Measurements from ENCODE around the gene C12orf76. TPM values are rescaled to one million over a fixed set of nuclear protein-coding genes. Genes with fewer than 3 reads are reported as not detected.

Gene C12orf76
- total and polyA plus RNA-seq, 2 of the 13 experiments (the other 11 are each of a cell fraction or from before 2014, with no cell fraction given), result 15.8 to 38.4 TPM

DNA sequence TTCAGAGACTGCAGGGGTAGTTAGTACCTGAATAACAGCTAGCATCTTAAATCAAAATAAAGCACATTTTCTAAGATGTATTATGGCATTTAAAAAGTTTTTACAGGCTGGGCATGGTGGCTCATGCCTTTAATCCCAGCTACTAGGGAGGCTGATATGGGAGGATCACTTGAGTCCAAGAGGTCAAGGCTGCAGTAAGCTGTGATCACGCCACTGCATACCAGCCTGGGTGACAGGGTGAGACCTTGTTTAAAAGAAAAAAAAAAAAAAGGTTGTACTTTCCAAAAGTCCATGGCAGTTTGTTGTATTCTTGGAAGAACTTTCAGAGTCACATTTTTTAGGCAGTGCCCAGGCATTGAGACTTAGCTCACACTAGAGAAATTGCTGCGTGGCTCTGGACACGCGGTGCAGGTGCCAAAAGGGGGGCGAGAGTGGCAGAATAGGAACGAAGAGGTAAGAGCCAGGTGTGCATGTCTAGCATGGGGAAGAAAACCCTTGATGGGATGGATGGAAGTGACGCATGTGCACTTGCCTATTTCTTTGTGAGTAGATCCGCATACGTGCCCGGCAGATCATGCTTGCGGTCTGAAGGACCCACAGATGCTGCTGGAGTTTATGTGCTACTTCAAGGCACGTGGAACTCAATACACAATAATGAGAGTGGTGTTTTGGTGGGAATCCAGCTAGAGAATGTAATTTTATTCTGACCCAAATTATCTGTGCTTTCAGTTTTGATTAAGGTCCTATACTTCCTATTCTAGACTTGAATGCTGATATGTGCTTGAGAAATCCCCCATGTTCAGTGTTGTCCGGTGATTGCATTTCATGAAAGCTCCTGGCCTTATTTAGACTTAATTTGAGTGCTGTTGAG is 37.2 kb downstream of the C12orf76 start (continued):
- TF ChIP-seq HNF1B (CRISPR knock-in tag; IDR thresholded peaks at IDR 0.05) (no peak), CEBPG (CRISPR knock-in tag; IDR thresholded peaks at IDR 0.05) (no peak), DR1 (CRISPR knock-in tag; IDR thresholded peaks at IDR 0.05) (no peak), NFE2L2 (IDR thresholded peaks at IDR 0.05; ENCODE audit: low read length) (no peak), RBM39 (IDR thresholded peaks at IDR 0.05; ENCODE audit: low read depth, low read length, poor library complexity, severe bottlenecking) (no peak), EP300 (IDR thresholded peaks at IDR 0.05; ENCODE audit: low read depth in 2 of 2, low read length in 2 of 2) (peak; percentile 42 to 77; a peak in 3 of 4 replicates), EP300 (CRISPR knock-in tag; IDR thresholded peaks at IDR 0.05; ENCODE audit: borderline replicate concordance) (no peak), ZNF775 (CRISPR knock-in tag; IDR thresholded peaks at IDR 0.05; ENCODE audit: borderline replicate concordance) (no peak), IKZF1 (IDR thresholded peaks at IDR 0.05) (no peak), PCBP1 (IDR thresholded peaks at IDR 0.05; ENCODE audit: borderline replicate concordance, low read depth, low read length) (no peak)
- TF ChIP-seq, protein P1, sequence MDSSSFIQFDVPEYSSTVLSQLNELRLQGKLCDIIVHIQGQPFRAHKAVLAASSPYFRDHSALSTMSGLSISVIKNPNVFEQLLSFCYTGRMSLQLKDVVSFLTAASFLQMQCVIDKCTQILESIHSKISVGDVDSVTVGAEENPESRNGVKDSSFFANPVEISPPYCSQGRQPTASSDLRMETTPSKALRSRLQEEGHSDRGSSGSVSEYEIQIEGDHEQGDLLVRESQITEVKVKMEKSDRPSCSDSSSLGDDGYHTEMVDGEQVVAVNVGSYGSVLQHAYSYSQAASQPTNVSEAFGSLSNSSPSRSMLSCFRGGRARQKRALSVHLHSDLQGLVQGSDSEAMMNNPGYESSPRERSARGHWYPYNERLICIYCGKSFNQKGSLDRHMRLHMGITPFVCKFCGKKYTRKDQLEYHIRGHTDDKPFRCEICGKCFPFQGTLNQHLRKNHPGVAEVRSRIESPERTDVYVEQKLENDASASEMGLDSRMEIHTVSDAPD (CRISPR knock-in tag; IDR thresholded peaks at IDR 0.05), result no peak
- TF ChIP-seq, protein P2, sequence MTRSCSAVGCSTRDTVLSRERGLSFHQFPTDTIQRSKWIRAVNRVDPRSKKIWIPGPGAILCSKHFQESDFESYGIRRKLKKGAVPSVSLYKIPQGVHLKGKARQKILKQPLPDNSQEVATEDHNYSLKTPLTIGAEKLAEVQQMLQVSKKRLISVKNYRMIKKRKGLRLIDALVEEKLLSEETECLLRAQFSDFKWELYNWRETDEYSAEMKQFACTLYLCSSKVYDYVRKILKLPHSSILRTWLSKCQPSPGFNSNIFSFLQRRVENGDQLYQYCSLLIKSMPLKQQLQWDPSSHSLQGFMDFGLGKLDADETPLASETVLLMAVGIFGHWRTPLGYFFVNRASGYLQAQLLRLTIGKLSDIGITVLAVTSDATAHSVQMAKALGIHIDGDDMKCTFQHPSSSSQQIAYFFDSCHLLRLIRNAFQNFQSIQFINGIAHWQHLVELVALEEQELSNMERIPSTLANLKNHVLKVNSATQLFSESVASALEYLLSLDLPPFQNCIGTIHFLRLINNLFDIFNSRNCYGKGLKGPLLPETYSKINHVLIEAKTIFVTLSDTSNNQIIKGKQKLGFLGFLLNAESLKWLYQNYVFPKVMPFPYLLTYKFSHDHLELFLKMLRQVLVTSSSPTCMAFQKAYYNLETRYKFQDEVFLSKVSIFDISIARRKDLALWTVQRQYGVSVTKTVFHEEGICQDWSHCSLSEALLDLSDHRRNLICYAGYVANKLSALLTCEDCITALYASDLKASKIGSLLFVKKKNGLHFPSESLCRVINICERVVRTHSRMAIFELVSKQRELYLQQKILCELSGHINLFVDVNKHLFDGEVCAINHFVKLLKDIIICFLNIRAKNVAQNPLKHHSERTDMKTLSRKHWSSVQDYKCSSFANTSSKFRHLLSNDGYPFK (CRISPR knock-in tag; IDR thresholded peaks at IDR 0.05; ENCODE audit: borderline replicate concordance), result 0 out of 2 replicates have a peak, but pooled peaks have one; percentile 36
- TF ChIP-seq, protein P3, sequence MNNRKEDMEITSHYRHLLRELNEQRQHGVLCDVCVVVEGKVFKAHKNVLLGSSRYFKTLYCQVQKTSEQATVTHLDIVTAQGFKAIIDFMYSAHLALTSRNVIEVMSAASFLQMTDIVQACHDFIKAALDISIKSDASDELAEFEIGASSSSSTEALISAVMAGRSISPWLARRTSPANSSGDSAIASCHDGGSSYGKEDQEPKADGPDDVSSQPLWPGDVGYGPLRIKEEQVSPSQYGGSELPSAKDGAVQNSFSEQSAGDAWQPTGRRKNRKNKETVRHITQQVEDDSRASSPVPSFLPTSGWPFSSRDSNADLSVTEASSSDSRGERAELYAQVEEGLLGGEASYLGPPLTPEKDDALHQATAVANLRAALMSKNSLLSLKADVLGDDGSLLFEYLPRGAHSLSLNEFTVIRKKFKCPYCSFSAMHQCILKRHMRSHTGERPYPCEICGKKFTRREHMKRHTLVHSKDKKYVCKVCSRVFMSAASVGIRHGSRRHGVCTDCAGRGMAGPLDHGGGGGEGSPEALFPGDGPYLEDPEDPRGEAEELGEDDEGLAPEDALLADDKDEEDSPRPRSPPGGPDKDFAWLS (CRISPR knock-in tag; IDR thresholded peaks at IDR 0.05; ENCODE audit: borderline replicate concordance), result no peak
- TF ChIP-seq, protein P4, sequence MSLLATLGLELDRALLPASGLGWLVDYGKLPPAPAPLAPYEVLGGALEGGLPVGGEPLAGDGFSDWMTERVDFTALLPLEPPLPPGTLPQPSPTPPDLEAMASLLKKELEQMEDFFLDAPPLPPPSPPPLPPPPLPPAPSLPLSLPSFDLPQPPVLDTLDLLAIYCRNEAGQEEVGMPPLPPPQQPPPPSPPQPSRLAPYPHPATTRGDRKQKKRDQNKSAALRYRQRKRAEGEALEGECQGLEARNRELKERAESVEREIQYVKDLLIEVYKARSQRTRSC (CRISPR knock-in tag; IDR thresholded peaks at IDR 0.05; ENCODE audit: low read depth), result no peak
- TF ChIP-seq, protein P5, sequence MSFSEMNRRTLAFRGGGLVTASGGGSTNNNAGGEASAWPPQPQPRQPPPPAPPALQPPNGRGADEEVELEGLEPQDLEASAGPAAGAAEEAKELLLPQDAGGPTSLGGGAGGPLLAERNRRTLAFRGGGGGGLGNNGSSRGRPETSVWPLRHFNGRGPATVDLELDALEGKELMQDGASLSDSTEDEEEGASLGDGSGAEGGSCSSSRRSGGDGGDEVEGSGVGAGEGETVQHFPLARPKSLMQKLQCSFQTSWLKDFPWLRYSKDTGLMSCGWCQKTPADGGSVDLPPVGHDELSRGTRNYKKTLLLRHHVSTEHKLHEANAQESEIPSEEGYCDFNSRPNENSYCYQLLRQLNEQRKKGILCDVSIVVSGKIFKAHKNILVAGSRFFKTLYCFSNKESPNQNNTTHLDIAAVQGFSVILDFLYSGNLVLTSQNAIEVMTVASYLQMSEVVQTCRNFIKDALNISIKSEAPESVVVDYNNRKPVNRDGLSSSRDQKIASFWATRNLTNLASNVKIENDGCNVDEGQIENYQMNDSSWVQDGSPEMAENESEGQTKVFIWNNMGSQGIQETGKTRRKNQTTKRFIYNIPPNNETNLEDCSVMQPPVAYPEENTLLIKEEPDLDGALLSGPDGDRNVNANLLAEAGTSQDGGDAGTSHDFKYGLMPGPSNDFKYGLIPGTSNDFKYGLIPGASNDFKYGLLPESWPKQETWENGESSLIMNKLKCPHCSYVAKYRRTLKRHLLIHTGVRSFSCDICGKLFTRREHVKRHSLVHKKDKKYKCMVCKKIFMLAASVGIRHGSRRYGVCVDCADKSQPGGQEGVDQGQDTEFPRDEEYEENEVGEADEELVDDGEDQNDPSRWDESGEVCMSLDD (CRISPR knock-in tag; IDR thresholded peaks at IDR 0.05; ENCODE audit: borderline replicate concordance), result no peak

All from HepG2 (cell line).